DMS114 treated with DMSO at 0.1 percent for 48 hours (cell line): Measurements from ENCODE around the gene CLDN9.

Source experiments
- DNase-seq: peaks from one replicate; lab custom pipeline; 2025; ENCODE audit not compliant: unreplicated experiment; lab: John Stamatoyannopoulos, UW

The CLDN9 gene

DNA sequence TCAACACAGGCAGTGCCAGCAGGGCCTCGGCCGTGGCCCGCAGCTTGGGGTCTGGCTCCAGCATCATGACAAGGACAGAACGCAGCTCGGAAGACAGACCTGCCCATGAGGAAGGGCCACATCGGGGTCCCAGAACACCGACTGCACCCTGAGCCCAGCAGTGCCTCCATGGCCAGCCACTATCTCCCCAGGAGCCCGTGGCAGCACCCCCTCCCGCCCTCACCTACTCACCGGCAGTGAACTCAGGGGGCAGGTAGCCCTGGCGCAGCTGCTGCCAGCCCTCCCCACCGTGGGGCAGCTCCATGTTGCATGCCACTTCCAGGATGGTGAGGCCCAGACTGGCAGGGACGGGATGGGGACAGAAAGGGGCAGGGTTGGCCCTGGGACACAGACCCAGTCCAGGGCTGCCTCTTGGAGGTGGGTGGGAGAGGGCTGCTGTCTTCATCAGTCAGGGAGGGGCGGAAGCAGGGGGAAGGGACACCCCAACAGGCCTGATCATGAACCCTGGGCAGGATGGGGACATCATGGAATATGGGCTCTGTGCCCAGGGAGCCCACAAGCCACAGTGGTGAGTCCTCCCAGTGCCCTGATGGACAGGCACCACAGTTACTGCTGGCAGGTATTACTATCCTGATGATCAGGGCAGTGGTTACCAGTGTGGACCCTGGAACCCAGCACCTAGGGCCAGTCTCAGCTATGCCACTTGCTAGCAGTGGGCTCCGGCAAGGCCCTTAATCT, 38.2 kb upstream of the CLDN9 start:
- DNase-seq, result no peak

DNA sequence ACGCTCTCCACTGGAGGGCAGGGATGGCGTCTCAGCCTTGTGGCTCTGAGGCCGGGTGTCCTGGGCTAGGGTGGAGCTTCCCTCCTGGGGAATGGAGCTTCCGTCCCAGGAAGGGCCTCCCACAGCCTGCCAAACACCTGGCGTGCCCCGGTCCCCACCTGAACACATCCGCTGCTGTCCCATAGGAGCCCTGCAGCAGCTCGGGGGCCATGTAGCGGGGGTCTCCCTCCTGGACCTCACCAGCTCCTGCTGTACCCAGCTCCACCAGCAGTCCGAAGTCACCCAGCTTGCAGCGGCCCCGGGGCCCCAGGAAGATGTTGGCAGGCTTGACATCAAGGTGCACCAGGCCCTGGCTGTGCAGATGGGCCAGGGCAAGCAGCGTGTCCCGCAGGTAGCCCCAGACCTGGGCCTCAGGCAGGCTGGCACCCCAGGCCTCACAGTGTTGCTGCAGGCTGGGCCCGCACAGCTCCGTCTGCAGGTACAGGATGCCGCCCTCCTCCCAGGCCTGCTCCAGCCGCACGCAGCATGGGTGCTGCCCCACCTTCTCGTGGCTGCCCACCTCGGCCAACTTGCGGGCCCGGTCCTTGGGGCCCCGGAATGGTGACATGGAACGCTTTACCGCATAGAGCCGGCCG, 37.4 kb upstream of the CLDN9 start:
- no peak for DNase-seq

DNA sequence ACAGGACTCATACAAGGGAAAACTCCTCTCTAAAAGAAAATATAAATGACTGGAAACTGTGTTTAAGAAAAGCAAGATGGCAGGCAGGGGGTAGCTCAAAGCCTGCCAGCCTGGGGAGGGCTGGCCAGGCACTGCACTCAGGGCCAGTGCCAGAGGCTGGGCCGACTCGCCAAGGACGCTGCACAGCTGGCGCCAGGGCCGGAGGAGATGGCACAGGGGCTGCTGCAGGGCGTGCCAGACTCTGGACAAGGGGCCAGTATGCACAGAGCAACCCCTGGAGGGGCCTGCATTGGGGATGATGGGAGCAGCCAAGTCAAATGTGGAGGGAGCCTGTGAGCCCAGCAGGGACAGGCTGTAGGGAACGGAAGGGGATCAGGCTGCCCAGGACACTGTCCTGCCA, 36.5 kb upstream of the CLDN9 start:
- no peak for DNase-seq

DNA sequence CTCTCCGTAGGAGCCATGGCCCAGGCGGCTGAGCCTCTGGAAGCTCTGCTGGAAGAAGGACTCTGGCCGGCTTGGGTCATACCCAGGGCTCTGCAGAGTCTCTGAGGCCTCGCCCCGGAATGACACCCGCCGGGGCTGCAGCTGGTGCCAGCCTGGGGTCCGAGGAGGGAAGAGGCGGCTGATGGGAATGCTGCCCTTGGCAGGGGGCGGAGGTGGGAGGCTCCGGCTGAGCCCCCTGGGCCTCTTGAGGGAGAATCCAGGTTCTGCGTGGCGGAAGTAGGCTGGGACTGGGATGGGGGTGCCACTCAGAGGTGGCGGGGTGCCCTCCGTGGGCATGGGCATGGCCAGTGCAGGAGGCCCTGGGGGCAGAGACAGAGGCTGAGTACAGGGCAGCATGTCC, 36.0 kb upstream of the CLDN9 start:
- no peak for DNase-seq

DNA sequence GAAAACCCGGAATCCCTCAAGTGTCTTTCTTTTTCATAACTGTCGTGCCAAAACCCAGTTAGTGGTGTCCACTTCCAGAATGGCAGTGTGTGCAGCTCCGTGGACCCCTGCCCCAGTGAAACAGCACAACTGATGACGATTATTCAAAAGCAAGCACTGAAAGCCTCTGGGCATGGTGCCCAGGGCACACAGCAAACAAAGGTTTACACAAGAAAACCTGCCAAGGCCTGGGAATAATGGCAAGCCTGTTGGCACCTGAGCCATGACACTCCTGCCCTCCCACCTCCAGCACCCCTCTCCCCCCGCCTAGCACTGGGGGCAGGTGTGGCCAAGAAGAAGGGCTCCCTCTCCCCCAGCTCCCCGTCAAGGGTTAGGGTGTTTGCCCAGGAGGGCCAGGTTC, 35.3 kb upstream of the CLDN9 start:
- DNase-seq, result no peak

DNA sequence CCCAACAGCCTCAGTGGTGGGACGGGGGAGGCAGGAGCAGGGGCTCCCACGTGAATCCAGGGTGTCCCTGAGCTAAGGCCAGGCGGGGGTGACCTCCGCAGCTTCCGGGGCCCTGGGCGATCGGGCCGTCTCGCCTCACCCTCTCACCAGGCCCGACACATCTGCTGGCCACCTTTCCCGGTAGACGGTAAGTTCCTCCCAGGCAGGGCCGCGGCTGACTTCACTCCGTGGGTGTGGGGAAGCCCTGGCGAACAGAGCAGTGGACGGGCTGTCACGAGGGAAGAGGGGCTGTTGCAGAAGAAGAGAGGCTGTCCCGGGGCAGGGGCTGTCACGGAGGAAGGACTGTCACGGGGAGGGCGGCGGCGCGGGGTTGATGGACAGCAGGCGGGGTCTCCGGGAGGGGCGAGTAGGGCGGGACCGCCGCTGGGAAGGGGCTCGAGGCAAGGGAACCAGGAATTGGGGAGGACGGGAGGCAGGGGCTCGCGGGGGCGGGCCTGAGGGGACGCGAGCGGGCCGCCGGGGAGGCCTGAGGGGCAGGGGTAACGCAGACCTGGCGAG, 33.0 kb upstream of the CLDN9 start:
- DNase-seq, result no peak

DNA sequence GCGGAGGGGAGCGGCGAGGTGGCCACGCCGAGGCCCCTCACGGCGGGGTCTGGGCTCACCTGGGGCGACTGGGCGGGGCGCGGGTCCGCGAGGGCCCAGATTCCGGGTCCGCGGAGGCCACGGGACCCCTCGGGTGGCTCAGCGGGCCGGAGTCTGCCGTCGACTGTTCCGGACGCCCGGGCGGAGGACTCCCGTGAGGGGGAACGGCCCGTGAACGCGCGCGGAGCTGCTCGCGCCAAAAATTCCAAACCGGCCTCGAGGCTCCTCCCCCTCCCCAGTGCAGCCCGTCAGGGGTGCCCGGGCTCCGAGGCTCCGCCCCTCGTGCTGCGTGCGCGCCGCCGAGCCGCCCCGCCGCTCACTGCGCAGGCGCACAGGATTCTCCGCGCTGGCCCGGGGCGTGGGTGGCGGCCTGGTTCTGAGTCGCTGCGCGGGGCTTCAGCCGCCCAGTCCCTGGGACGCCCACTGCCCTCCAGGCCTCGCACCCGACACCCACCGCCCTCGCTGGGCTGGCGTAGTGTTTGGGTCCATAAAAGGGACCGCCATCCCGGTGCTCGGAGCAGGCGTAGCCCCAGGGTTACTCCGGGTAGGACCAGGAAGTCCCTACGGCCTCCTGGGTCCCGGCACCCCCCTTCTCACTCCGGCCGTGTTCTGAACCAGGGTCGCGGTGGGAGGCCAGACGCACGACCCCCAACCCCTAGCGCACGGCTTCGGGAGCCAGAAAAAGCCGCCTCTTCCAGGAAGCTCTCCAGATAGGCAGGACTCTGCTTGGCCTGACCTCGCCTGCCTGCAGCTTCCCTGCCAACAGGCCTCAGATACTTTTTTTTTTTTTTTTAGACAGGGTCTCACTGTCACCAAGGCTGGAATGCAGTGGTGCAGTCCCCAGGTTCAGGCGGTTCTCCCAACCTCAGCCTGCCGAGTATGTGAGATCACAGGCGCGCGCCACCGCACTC, 32.2 kb upstream of the CLDN9 start, which contains the start of gene PKMYT1:
PKMYT1 (minus strand) TSS at position 220 of the 950 bp plus-strand sequence. CDS start 789 bp downstream, outside the sequence.
- DNase-seq, result peak; percentile 59

DNA sequence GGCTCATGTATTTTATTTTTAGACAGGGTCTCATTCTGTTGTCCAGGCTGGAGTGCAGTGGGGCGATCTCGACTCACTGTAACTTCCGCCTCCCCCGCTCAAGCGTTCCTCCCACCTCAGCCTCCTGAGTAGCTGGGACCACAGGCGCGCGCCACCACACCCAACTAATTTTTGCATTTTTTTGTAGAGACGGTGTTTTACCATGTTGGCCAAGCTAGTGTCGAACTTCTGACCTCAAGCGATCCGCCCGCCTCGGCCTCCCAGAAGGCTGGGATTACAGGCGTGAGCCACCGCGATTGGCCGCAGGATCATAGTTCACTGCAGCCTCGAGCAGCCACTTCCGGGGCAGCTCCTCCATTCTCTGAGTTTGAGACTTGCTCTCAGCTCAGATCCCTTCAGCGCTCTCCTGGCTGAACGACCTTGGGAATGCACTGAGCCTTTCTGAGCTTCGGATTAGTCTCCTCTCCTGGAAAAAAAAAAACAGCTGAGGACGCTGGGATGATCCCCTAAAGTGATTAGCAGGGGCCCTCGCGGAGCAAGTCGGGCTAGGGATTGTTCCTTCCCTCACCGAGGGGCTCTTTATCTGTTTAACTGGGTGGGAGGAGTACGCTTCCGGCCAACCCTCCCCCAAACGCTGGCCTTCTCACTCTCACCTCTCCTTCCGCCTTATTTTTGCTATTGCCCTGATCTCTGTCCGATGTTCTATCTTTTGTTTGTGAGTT, 31.4 kb upstream of the CLDN9 start:
- no peak for DNase-seq

DNA sequence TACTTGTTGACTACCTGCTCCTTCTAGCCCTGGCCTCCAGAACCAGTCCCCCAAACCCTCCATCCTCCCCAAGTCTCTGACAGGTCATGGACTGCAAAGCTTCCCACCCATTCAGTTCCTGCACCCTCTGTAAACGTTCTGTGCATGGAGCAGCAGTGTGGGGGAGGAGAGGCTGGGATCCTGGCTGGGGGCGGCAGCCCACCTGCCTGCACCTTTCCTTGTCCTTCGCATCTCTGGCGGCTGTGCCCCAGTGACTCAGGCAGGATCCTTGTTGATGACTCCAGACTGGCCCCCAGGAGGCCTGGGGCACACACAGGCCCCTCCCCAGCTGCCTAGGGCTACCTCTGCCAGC, 30.8 kb upstream of the CLDN9 start:
- DNase-seq, result no peak

DNA sequence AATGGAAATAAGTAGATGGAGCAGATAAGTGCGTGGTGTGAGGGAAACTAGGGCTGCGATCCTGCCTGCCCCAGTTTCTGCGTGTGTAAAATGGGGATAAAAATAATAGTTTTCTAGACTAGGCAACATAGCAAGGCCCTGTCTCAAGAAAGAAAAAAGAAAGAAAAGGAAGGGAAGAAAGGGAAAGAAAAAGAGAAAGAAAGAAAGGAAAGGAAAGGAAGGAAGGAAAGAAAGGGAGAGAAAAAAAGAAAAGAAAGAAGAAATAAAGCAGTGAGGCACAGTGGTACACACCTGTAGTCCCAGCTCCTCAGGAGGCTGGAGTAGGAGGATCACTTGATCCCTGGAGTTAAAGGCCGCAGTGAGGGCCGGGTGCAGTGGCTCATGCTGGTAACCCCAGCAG, 30.3 kb upstream of the CLDN9 start:
- no peak for DNase-seq

DNA sequence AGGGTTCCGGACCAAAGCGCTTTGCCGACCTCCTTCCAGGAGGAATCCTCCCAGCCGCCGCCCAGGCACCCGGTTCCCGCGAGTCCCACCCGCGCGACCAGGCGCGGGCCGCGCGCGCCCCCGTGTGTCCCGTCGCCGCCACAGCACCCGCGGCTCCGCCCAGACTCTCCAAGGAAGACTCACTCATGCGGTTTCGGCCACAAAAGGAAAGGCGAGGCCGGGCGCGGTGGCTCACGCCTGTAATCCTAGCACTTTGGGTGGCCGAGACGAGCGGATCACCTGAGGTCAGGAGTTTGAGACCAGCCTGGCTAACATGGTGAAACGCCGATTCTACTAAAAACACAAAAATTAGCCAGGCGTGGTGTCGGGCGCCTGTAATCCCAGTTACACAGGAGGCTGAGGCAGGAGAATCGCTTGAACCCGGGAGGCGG, 29.0 kb upstream of the CLDN9 start:
- DNase-seq, result peak; percentile 57

DNA sequence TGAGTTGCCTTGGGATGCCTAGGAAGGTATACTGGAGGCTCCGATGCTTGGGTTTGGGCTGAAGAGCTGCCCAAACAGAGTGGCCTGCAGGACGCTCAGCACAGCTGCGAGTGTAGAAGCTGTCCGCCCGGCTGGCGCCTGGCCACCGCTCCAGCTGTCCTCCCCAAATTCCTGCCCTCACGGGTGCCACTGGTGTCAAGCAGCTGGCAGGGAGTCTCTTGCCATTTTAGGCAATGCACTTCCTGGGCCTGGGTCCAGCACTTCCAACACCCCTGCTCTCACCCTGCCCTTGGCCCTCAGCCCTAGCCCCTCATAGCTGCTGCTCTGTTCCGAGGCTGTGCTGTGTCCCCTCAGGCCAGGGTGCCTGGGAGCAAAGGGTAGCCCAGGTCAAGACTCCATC, 27.3 kb upstream of the CLDN9 start:
- no peak for DNase-seq

DNA sequence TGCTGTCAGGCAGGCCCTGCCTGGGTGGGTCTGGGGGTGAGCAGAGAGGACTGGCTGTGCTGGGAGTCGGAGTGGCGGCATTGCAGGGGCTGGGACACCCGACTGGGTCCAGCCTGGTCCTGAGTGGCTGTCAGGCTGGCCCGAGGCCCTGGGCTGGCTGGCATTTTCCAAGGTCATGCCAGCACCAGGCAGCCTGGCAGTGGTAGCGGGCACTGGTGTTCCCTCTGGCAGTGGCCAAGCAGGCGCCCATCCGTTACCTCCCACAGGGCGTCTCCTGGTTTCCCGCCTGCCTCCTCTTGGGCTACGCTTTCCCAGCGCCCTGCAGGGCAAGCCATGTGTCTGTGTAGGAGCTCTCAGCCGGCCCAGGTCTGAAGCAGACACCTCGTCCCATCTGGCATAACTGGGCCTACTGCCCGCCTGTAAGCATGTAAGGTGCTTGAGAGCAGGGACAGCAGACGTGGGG, 26.8 kb upstream of the CLDN9 start:
- no peak for DNase-seq

DNA sequence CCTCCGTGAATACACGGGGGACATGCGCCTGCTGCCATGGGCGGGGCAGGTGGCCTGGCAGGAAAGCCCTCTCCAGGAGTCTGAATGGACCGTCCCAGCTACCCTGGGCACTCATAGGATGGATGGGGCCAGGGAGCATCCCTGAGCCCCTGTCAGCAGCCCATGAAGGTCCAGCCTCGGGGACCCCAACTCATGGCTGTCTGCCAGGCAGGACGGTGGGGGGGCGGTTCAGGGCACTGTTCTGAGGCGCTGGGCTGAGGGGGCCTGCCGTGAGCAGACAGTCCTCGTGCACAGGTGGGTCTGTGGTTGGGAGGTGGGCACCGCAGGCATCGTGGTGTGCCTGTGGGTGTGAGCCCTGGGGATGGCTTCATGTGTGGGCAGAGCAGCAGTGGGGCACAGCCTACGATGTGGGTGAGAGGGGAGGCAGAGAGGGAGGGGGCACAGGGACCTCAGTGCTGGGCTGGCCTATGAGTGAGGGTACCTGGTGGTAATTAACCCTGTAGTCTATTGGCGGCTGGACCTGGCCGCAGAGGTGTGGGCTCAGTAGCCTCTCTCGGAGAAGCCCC, 26.0 kb upstream of the CLDN9 start:
- no peak for DNase-seq

DNA sequence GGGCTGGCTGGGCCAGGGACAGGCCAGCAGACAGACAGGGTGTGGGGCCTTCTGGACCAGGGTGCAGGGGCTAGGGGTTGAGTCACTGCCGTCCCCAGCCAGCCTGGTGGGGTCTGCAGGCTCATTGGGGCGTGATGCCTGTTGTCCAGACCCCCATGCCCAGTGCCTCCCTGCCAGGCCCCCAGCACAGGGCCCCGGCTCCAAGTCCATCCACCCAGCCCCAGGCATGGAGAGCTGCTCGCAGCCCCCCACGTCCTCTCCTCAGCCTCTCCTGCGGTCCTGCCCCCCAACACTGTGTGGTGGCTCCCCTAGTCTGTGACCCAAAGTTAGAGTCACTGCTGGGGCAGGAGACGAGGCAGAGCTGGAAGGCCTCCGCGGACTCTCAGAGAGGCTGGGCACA, 25.4 kb upstream of the CLDN9 start:
- DNase-seq, result no peak

DNA sequence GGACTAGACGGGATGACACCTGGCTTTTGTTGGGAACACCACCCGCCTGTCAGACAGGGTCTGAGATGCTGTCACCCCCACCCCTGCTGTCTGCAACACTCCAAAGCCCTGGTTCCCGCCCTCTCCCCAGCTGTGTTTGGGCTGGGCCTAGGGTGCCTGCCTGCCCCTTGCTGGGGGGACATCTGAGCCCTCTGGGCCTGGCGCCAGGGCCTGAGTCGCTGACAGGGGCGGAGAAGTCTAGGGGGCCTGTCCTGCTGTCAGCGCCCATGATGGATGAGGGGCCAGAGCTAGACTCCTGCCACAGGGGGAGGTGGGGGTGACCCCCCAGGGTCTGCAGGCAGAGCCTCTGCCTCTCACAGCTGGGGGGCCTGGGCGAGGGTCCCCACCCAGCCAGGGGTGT, 24.9 kb upstream of the CLDN9 start:
- DNase-seq, result no peak

DNA sequence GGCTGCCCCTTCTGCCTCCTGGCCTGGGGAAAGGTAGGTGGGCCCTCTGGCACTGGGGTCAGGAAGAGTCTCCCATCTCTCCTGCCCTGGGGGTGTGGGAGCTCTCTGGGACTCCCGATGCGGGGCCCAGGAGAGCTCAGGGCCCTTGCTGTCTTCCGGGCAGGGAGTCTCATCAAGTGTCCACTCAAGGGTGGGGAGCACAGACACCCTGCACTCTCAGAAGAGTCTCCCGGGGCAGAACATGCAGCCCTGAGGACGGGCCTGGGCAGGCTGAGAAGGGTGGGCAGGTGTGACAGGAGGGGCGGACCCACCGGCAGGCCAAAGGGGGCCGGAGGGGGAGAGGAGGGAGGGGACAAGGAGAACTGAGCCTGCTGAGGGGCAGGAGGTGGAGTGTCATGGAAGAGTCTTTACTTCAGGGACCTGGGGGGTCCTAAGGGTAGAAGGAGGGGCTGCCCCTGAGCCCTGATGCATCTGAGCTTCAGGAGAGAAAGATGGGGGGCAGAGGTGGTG, 24.1 kb upstream of the CLDN9 start:
- DNase-seq, result no peak

DNA sequence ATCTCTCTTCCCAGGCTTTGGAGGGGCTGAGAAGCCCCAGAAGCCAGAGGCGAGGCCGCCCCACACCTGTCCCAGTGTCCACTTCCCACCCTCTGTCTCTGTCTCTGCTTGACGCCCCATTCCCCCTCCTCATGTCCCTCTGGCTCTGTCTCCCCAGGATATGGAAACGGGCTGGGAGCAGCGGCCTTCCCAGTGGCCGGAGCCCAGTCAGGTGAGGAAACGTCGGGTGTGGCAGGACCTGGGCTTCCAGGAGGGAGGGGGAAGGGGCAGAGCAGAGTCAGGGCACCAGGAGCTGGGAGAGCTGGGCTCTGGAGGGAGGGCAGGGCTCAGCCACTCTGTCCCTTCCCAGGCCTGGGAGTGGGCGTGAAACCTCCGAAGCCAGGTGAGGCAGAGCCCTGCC, 21.8 kb upstream of the CLDN9 start:
- DNase-seq, result no peak

DNA sequence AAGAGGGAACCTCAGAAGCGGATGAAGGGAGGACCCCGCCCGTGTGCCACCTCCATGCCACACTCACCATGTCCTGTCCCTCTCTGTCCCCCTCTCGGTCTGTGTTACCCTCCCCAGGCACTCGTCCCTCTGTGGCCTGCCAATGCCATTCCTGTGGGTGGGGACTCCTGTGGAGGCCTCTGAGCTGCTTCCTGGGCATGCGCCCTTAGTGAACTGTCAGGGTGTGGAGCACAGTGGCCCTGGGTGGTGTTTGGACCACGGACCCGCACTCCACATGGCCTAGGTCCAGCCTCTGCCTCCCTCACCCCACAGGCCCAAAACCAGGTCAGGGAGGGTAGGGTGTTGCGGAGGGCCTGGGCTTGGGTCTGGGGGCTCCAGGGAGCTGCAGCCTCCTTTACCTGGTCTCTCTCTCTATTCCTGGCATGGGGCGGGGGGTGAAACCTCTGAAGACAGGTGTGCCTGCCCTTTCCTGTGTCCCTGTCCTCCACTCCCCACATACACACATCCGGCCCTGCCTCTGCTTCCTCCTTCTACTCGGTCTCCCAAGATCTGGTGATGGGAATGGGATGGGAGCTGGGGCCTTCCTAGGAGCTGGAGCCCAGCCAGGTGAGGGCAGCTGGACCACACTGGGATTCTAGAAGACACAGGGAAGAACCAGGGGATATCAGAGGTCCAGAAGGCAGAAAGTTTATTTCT, 21.0 kb upstream of the CLDN9 start:
- no peak for DNase-seq
